IPS-18c (cell line): ENCODE data around the gene ATXN1.

Source experiments
- H3K4me3 ChIP-seq: 2 replicates; pipeline ENCODE4 v1.7.0; 2013; ENCODE audit warnings: low read depth, mild to moderate bottlenecking, low read length, moderate library complexity; ENCODE audit not compliant: insufficient read depth
- H3K9me3 ChIP-seq: one replicate; pipeline ENCODE4 v1.6.1; 2013; ENCODE audit warnings: mild to moderate bottlenecking, low read length, moderate library complexity; ENCODE audit not compliant: control insufficient read depth, insufficient read depth

ATXN1 gene

DNA sequence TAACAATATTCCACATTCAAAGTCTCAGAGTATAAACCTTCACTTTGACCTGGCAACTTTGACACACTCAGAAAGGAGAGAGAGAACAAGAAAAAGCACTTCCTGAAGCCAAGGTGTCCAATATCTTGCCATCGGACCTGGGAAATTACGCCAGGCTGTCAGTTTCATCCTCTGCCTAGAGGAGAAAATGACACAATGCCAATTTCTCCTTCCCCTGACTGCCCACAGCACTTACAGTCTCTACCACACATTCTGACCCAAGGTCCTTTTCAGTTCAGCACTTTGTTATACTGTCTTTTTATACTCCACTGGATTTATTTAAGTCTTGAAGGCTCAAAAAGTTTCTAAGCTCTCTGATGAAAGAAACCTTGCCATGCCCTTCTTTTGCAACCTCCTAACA, 272.4 kb downstream of the ATXN1 start:
- H3K9me3 ChIP-seq, result no peaks in the 10 kb centered on the region
- no peak overlapping the region for H3K4me3 ChIP-seq

DNA sequence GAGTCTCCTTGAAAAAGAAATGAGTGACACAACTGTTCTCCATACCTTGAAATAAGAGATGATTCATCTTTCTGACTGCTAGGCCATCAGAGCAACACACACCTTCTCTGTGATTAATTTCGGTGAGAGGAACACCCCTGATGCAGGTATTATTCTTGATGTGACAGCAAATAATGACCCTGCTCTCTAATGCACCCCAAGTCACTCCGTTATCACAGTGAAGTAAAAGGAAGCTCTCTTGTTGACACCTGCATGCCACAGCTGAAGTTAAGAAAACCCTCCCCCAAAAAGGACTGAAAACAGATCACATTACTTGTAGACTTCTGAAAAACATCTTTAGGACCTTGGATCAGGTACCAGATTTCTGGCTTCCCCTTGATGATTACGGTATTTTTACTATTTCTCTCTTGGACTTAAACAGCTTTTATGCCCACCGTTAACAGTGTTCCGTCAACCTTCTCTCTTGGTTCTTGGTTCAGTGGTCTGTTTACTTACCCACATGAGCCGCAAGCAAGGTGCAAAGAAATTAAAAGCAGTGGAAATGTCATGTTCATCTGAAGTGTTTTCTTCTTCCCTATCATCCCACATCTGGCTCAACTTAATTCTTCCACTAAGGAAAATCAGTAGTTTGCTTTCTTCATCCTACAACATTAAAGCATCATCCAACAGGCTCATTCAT, 273.1 kb downstream of the ATXN1 start:
- H3K9me3 ChIP-seq, result no peaks in the 10 kb centered on the region
- H3K4me3 ChIP-seq, result no peak overlapping the region

DNA sequence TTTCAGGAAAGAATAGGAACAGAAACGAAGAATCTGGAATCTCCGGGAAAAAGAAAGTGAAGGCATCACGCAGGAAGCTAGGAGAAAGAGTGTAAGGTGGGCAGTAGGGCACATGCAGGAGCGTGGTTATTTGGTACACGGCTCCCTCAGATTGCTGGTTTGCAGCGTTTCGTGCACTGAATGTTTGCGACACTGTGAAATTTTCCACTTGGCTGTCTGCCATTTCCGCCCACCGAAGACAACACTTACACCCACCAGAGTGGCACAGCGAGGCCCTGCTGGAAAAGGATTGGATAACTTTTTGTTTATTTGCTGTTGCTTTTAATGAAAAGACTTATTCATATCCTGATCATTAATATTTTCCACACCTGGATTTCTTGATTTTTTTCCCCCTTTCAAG, 274.6 kb downstream of the ATXN1 start:
- H3K4me3 ChIP-seq, result no peak overlapping the region
- no peaks in the 10 kb centered on the region for H3K9me3 ChIP-seq

- H3K9me3 ChIP-seq, result no peaks in the 10 kb centered on the region
- H3K4me3 ChIP-seq, result no peak overlapping the region
Measured at GRCh38 chr6:16483315-16483875, 277.9 kb downstream of the ATXN1 start.

GRCh38 chr6:16482702-16483314, 278.5 kb downstream of the ATXN1 start:
- no peak overlapping the region for H3K4me3 ChIP-seq
- H3K9me3 ChIP-seq, result no peaks in the 10 kb centered on the region

GRCh38 chr6:16481697-16482399, 279.4 kb downstream of the ATXN1 start:
- Histone ChIP-seq H3K4me3 (no peak overlapping the region), H3K9me3 (no peaks in the 10 kb centered on the region)

- Histone ChIP-seq H3K4me3 (no peak overlapping the region), H3K9me3 (no peaks in the 10 kb centered on the region)
Measured at GRCh38 chr6:16480763-16481560, 280.3 kb downstream of the ATXN1 start.

GRCh38 chr6:16477367-16478149, 283.7 kb downstream of the ATXN1 start:
- Histone ChIP-seq H3K9me3 (no peaks in the 10 kb centered on the region), H3K4me3 (no peak overlapping the region)

- H3K4me3 ChIP-seq, result no peak overlapping the region
- no peaks in the 10 kb centered on the region for H3K9me3 ChIP-seq
Measured at GRCh38 chr6:16476861-16477260, 284.4 kb downstream of the ATXN1 start.

DNA sequence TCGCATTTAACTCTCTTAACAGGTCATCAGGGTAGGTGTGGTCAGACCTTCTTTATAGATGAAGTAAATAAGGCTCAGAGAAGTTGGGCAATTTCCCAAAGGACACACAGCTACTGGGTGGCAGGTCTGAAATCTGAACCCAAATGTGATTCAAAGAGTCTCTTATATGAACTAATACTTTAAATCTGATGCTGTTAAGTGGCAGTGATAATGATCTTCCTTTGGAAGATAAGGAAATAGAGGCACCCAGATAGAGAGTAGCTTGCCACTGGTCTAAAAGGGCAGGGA, 285.8 kb downstream of the ATXN1 start:
- H3K4me3 ChIP-seq, result no peak overlapping the region
- H3K9me3 ChIP-seq, result no peaks in the 10 kb centered on the region

GRCh38 chr6:16474772-16475493, 286.3 kb downstream of the ATXN1 start:
- H3K4me3 ChIP-seq, result no peak overlapping the region
- H3K9me3 ChIP-seq, result no peaks in the 10 kb centered on the region

GRCh38 chr6:16473908-16474771, 287.1 kb downstream of the ATXN1 start:
- H3K4me3 ChIP-seq, result no peak overlapping the region
- H3K9me3 ChIP-seq, result no peaks in the 10 kb centered on the region

- Histone ChIP-seq H3K9me3 (no peaks in the 10 kb centered on the region), H3K4me3 (no peak overlapping the region)
Measured at GRCh38 chr6:16473184-16473907, 287.9 kb downstream of the ATXN1 start.

- no peak overlapping the region; the same call in 1 of the 2 replicates for H3K4me3 ChIP-seq
- no peaks in the 10 kb centered on the region for H3K9me3 ChIP-seq
Measured at GRCh38 chr6:16472349-16473069, 288.8 kb downstream of the ATXN1 start.
